ENCODE data around the gene BCL2A1. TPM values are rescaled to one million over a fixed set of nuclear protein-coding genes. Genes with fewer than 3 reads are reported as not detected.

The BCL2A1 gene
- total RNA-seq, 1 experiment from 2014 or later: not detected

GRCh38 chr15:79947009-79947408, 24.0 kb downstream of the BCL2A1 start:
- no peak overlapping the region for H3K4me3 Mint-ChIP-seq
- TF ChIP-seq, protein P1, sequence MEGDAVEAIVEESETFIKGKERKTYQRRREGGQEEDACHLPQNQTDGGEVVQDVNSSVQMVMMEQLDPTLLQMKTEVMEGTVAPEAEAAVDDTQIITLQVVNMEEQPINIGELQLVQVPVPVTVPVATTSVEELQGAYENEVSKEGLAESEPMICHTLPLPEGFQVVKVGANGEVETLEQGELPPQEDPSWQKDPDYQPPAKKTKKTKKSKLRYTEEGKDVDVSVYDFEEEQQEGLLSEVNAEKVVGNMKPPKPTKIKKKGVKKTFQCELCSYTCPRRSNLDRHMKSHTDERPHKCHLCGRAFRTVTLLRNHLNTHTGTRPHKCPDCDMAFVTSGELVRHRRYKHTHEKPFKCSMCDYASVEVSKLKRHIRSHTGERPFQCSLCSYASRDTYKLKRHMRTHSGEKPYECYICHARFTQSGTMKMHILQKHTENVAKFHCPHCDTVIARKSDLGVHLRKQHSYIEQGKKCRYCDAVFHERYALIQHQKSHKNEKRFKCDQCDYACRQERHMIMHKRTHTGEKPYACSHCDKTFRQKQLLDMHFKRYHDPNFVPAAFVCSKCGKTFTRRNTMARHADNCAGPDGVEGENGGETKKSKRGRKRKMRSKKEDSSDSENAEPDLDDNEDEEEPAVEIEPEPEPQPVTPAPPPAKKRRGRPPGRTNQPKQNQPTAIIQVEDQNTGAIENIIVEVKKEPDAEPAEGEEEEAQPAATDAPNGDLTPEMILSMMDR (conservative IDR thresholded peaks at IDR 0.05): no peak

More at GRCh38 chr15:79947009-79947408, 24.0 kb downstream of the BCL2A1 start:
- H3K23me2 ChIP-seq (ENCODE audit: insufficient read length, low read depth, low read length, poor library complexity, severe bottlenecking): no peaks in the 10 kb centered on the region
- no peaks in the 10 kb centered on the region for H3K79me1 ChIP-seq (ENCODE audit: insufficient read depth, low read depth, low read length, poor library complexity, severe bottlenecking)
- H3K4me2 ChIP-seq (ENCODE audit: insufficient read depth, insufficient read length, low read length): no peak overlapping the region
- H3K4ac ChIP-seq (ENCODE audit: low read depth, low read length): no peak overlapping the region
- no peak overlapping the region for H2BK20ac ChIP-seq (ENCODE audit: low read depth, low read length, poor library complexity, severe bottlenecking)
- H2BK5ac ChIP-seq (ENCODE audit: insufficient read length, low read length): no peak overlapping the region
- H4K20me1 ChIP-seq (ENCODE audit: control insufficient read depth, insufficient read depth, insufficient read length): no peaks in the 10 kb centered on the region
- no peak for DNase-seq
- H3K23ac ChIP-seq (ENCODE audit: insufficient read length, low read depth, low read length): no peak overlapping the region
- H3K14ac ChIP-seq (ENCODE audit: insufficient read depth, low read length): no peak overlapping the region
- H3K79me2 ChIP-seq (ENCODE audit: insufficient read depth, low read length): no peaks in the 10 kb centered on the region
- H3K9ac ChIP-seq (ENCODE audit: extremely low read depth, insufficient read length, low read length): no peak overlapping the region
- Mint-ChIP-seq H3K4me1 (no peaks in the 10 kb centered on the region), H3K36me3 (ENCODE audit: insufficient read depth in 1 of 3, low read depth in 3 of 3) (no peaks in the 10 kb centered on the region), H3K27me3 (ENCODE audit: low read depth) (peaks cover 1% of the 10 kb centered on the region), H3K9me3 (no peaks in the 10 kb centered on the region), H3K27ac (no peak overlapping the region)
- no peak overlapping the region for H4K8ac ChIP-seq (replicated peaks; ENCODE audit: insufficient read length, low read depth, low read length)
- no peak overlapping the region for H2AFZ ChIP-seq (ENCODE audit: low read length)
- no peak overlapping the region for H2BK12ac ChIP-seq (ENCODE audit: insufficient read length, low read depth, low read length)
- no peaks in the 10 kb centered on the region for H3K27me3 ChIP-seq (ENCODE audit: insufficient read depth, low read length)
- no peak overlapping the region for H2AK5ac ChIP-seq (ENCODE audit: insufficient read length, low read length)
- H3K56ac ChIP-seq (ENCODE audit: insufficient read length, low read depth, low read length): no peak overlapping the region
- no peaks in the 10 kb centered on the region; the same call in 1 of the 2 replicates for H3K4me1 ChIP-seq (ENCODE audit: insufficient read depth, low read length)
- no peak overlapping the region for H3K18ac ChIP-seq (ENCODE audit: insufficient read length, low read depth, low read length)
- H3K9me3 ChIP-seq (ENCODE audit: control insufficient read depth, low read depth, low read length): no peaks in the 10 kb centered on the region
- no peak overlapping the region for H4K91ac ChIP-seq (ENCODE audit: insufficient read length, low read depth, low read length)
- H2BK120ac ChIP-seq (ENCODE audit: low read depth, low read length, poor library complexity, severe bottlenecking): no peak overlapping the region
- H3T11ph ChIP-seq (ENCODE audit: low read length): no peak overlapping the region
- H2BK15ac ChIP-seq (ENCODE audit: low read depth, low read length): no peak overlapping the region
- H4K5ac ChIP-seq (ENCODE audit: insufficient read length, low read depth, low read length): no peak overlapping the region
- no peak overlapping the region for H3K27ac ChIP-seq (ENCODE audit: insufficient read length, low read depth, low read length)
